ENCODE measurements around the gene TMEM132C. TPM values are rescaled to one million over a fixed set of nuclear protein-coding genes. Genes with fewer than 3 reads are reported as not detected.

TMEM132C gene
- polyA plus RNA-seq, 2 of the 4 experiments (the other 2 are of a cell fraction): not detected

DNA sequence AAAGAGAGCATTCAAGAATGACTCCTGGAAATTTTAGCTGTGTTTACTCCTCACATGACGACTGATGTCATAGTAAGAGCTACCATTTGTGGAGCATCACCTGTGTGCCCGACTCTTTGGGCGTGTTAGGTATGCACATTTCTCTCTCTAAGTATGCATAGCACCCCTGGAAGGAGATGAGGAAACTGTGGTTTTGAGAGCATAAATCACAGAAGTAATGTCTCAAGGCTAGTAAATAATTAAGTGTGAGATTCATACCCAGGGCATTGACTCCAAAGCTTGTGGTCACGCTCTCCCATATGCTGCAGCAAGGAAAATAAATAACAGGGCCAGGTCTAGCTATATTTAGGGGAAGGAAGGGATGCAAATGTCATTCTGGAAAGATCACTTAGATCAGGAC lies 340.7 kb downstream of the TMEM132C start:
- ATAC-seq: no peak
- H3K4me3 ChIP-seq: no peak overlapping the region
- no peak for FAIRE-seq
- TF ChIP-seq, protein P1, sequence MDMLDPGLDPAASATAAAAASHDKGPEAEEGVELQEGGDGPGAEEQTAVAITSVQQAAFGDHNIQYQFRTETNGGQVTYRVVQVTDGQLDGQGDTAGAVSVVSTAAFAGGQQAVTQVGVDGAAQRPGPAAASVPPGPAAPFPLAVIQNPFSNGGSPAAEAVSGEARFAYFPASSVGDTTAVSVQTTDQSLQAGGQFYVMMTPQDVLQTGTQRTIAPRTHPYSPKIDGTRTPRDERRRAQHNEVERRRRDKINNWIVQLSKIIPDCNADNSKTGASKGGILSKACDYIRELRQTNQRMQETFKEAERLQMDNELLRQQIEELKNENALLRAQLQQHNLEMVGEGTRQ (IDR thresholded peaks at IDR 0.05): no peak
- TF ChIP-seq, protein P2, sequence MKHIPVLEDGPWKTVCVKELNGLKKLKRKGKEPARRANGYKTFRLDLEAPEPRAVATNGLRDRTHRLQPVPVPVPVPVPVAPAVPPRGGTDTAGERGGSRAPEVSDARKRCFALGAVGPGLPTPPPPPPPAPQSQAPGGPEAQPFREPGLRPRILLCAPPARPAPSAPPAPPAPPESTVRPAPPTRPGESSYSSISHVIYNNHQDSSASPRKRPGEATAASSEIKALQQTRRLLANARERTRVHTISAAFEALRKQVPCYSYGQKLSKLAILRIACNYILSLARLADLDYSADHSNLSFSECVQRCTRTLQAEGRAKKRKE (CRISPR knock-in tag; IDR thresholded peaks at IDR 0.05; ENCODE audit: low read depth): no peak
- TF ChIP-seq, protein P3, sequence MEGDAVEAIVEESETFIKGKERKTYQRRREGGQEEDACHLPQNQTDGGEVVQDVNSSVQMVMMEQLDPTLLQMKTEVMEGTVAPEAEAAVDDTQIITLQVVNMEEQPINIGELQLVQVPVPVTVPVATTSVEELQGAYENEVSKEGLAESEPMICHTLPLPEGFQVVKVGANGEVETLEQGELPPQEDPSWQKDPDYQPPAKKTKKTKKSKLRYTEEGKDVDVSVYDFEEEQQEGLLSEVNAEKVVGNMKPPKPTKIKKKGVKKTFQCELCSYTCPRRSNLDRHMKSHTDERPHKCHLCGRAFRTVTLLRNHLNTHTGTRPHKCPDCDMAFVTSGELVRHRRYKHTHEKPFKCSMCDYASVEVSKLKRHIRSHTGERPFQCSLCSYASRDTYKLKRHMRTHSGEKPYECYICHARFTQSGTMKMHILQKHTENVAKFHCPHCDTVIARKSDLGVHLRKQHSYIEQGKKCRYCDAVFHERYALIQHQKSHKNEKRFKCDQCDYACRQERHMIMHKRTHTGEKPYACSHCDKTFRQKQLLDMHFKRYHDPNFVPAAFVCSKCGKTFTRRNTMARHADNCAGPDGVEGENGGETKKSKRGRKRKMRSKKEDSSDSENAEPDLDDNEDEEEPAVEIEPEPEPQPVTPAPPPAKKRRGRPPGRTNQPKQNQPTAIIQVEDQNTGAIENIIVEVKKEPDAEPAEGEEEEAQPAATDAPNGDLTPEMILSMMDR (IDR thresholded peaks at IDR 0.05): no peak
- TF ChIP-seq GATA3 (IDR thresholded peaks at IDR 0.05; ENCODE audit: borderline replicate concordance) (no peak), HOXB5 (CRISPR knock-in tag; IDR thresholded peaks at IDR 0.05) (no peak), FOSB (CRISPR knock-in tag; IDR thresholded peaks at IDR 0.05) (no peak), RARB (CRISPR knock-in tag; IDR thresholded peaks at IDR 0.05) (no peak), CBX8 (IDR thresholded peaks at IDR 0.05) (no peak)
- TF ChIP-seq, protein P4, sequence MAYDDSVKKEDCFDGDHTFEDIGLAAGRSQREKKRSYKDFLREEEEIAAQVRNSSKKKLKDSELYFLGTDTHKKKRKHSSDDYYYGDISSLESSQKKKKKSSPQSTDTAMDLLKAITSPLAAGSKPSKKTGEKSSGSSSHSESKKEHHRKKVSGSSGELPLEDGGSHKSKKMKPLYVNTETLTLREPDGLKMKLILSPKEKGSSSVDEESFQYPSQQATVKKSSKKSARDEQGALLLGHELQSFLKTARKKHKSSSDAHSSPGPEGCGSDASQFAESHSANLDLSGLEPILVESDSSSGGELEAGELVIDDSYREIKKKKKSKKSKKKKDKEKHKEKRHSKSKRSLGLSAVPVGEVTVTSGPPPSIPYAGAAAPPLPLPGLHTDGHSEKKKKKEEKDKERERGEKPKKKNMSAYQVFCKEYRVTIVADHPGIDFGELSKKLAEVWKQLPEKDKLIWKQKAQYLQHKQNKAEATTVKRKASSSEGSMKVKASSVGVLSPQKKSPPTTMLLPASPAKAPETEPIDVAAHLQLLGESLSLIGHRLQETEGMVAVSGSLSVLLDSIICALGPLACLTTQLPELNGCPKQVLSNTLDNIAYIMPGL (CRISPR knock-in tag; IDR thresholded peaks at IDR 0.05; ENCODE audit: borderline replicate concordance): no peak
- TF ChIP-seq, protein P5, sequence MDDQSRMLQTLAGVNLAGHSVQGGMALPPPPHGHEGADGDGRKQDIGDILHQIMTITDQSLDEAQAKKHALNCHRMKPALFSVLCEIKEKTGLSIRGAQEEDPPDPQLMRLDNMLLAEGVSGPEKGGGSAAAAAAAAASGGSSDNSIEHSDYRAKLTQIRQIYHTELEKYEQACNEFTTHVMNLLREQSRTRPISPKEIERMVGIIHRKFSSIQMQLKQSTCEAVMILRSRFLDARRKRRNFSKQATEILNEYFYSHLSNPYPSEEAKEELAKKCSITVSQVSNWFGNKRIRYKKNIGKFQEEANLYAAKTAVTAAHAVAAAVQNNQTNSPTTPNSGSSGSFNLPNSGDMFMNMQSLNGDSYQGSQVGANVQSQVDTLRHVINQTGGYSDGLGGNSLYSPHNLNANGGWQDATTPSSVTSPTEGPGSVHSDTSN (IDR thresholded peaks at IDR 0.05): no peak
- TF ChIP-seq, protein P6, sequence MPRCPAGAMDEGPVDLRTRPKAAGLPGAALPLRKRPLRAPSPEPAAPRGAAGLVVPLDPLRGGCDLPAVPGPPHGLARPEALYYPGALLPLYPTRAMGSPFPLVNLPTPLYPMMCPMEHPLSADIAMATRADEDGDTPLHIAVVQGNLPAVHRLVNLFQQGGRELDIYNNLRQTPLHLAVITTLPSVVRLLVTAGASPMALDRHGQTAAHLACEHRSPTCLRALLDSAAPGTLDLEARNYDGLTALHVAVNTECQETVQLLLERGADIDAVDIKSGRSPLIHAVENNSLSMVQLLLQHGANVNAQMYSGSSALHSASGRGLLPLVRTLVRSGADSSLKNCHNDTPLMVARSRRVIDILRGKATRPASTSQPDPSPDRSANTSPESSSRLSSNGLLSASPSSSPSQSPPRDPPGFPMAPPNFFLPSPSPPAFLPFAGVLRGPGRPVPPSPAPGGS (IDR thresholded peaks at IDR 0.05): no peak
- TF ChIP-seq, protein P7, sequence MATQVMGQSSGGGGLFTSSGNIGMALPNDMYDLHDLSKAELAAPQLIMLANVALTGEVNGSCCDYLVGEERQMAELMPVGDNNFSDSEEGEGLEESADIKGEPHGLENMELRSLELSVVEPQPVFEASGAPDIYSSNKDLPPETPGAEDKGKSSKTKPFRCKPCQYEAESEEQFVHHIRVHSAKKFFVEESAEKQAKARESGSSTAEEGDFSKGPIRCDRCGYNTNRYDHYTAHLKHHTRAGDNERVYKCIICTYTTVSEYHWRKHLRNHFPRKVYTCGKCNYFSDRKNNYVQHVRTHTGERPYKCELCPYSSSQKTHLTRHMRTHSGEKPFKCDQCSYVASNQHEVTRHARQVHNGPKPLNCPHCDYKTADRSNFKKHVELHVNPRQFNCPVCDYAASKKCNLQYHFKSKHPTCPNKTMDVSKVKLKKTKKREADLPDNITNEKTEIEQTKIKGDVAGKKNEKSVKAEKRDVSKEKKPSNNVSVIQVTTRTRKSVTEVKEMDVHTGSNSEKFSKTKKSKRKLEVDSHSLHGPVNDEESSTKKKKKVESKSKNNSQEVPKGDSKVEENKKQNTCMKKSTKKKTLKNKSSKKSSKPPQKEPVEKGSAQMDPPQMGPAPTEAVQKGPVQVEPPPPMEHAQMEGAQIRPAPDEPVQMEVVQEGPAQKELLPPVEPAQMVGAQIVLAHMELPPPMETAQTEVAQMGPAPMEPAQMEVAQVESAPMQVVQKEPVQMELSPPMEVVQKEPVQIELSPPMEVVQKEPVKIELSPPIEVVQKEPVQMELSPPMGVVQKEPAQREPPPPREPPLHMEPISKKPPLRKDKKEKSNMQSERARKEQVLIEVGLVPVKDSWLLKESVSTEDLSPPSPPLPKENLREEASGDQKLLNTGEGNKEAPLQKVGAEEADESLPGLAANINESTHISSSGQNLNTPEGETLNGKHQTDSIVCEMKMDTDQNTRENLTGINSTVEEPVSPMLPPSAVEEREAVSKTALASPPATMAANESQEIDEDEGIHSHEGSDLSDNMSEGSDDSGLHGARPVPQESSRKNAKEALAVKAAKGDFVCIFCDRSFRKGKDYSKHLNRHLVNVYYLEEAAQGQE (IDR thresholded peaks at IDR 0.05): no peak
- no peaks in the 10 kb centered on the region for H3K9me3 ChIP-seq
- no peak overlapping the region for H3K4me2 ChIP-seq
- no peak for DNase-seq (ENCODE audit: low read depth in 1 of 2, low spot score in 1 of 2)
- POLR2A ChIA-PET: no interaction called here
- CTCF ChIA-PET: no interaction called here
- no peak overlapping the region for H3K27ac ChIP-seq
- H3K4me1 ChIP-seq: no peaks in the 10 kb centered on the region
- WGBS (ENCODE audit: missing lambda C conversion rate): 2% methylated on average over 4 of the region's 4 CpGs

DNA sequence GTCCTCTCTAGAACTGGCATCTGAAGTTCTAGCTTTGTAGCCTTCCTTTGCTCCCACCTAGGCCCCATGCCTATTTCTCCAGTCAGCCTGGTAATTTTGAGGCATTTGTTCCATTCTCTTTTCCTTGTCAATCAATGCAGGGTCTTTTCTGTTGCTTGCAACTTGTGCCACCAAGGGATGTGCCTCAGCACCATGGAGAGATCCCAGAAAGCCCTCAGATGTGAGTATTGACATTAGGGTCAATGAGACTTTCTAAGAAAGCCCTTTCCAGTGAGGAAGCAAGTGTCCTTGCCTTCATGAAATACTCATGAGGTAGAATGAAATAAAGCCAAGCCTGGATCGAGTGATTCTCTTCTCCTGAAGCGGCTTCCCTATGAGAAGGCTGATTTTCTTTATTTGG lies 342.9 kb downstream of the TMEM132C start:
- TF ChIP-seq, protein P7 (IDR thresholded peaks at IDR 0.05): peak; percentile 69; the same call in 1 of the 2 replicates
- no peak for TF ChIP-seq EP300 (IDR thresholded peaks at IDR 0.05)
- FAIRE-seq (no peak), DNase-seq (ENCODE audit: low read depth in 1 of 2, low spot score in 1 of 2) (no peak), ATAC-seq (no peak)
- Histone ChIP-seq H3K4me1 (no peaks in the 10 kb centered on the region), H3K4me3 (no peak overlapping the region), H3K9me3 (no peaks in the 10 kb centered on the region), H3K4me2 (no peak overlapping the region), H3K27ac (no peak overlapping the region)
- POLR2A ChIA-PET: no interaction called here
- WGBS (ENCODE audit: missing lambda C conversion rate): 0% methylated on average over 2 of the region's 2 CpGs
- CTCF ChIA-PET: interaction anchor here (0.6 kb wide), 1 partner anchor 173 kb away, joined by 3 read pairs; no protein-coding TSS in a partner anchor
